Measurements from ENCODE around the gene CPLANE2. TPM values are rescaled to one million over a fixed set of nuclear protein-coding genes. Genes with fewer than 3 reads are reported as not detected.
"Not testable (repeated sequence)": the region's sequence is repeated elsewhere in the genome, so short reads cannot be mapped to it uniquely, and the experiment has no call there.

The CPLANE2 gene
- total RNA-seq, 1 donor: 1.8 TPM

- Histone ChIP-seq H3K27me3 (ENCODE audit: insufficient read depth, low read length) (no peaks in the 10 kb centered on the region), H3K4me1 (ENCODE audit: insufficient read depth, low read length) (peaks cover 13% of the 10 kb centered on the region), H3K4me3 (ENCODE audit: low read length) (no peak overlapping the region), H3K9me3 (ENCODE audit: low read depth, low read length) (no peaks in the 10 kb centered on the region)
These were observed 34.4 kb downstream of the CPLANE2 start for GRCh38 chr1:16202281-16203210.

DNA sequence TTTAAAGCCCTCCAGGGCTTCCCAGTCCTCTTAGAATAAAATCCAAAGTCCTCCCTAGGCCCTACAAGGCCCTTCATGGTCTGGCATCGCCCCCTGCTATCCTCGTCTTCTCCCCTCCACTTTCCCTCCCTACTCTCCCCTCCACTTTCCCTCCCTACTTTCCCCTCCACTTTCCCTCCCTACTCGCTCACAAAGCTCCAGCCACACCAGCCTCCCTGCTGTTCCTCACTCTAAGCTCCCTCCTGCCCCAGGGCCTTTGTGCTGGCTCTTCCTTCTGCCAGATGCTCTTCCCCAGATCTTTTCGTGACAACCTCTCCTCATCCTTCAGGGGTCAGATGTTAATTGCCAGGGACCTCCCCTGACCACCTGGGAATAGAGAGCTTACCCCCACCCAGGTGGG lies 37.3 kb downstream of the CPLANE2 start:
- Histone ChIP-seq H3K9me3 (ENCODE audit: low read depth, low read length) (no peaks in the 10 kb centered on the region), H3K4me1 (ENCODE audit: insufficient read depth, low read length) (no peaks in the 10 kb centered on the region), H3K27me3 (ENCODE audit: insufficient read depth, low read length) (no peaks in the 10 kb centered on the region)

GRCh38 chr1:16199157-16199501 lies 37.9 kb downstream of the CPLANE2 start:
- H3K9me3 ChIP-seq (ENCODE audit: low read depth, low read length): no peaks in the 10 kb centered on the region
- no peaks in the 10 kb centered on the region for H3K27me3 ChIP-seq (ENCODE audit: insufficient read depth, low read length)
- H3K4me1 ChIP-seq (ENCODE audit: insufficient read depth, low read length): no peaks in the 10 kb centered on the region
- no peak overlapping the region for H3K4me3 ChIP-seq (ENCODE audit: low read length)

More for the DNA sequence above, 37.3 kb downstream of the CPLANE2 start:
- no peak overlapping the region for H3K4me3 ChIP-seq (ENCODE audit: low read length)

GRCh38 chr1:16198444-16199156 lies 38.4 kb downstream of the CPLANE2 start:
- H3K27me3 ChIP-seq (ENCODE audit: insufficient read depth, low read length): no peaks in the 10 kb centered on the region
- H3K4me1 ChIP-seq (ENCODE audit: insufficient read depth, low read length): no peaks in the 10 kb centered on the region
- no peaks in the 10 kb centered on the region for H3K9me3 ChIP-seq (ENCODE audit: low read depth, low read length)
- H3K4me3 ChIP-seq (ENCODE audit: low read length): no peak overlapping the region

- no peaks in the 10 kb centered on the region for H3K4me1 ChIP-seq (ENCODE audit: insufficient read depth, low read length)
- no peak overlapping the region for H3K4me3 ChIP-seq (ENCODE audit: low read length)
- no peaks in the 10 kb centered on the region for H3K9me3 ChIP-seq (ENCODE audit: low read depth, low read length)
- H3K27me3 ChIP-seq (ENCODE audit: insufficient read depth, low read length): no peaks in the 10 kb centered on the region
These were observed 40.1 kb downstream of the CPLANE2 start for GRCh38 chr1:16196874-16197273.

- not testable (repeated sequence) for H3K9me3 ChIP-seq (ENCODE audit: low read depth, low read length); H3K4me3 ChIP-seq (ENCODE audit: low read length); H3K27me3 ChIP-seq (ENCODE audit: insufficient read depth, low read length); H3K4me1 ChIP-seq (ENCODE audit: insufficient read depth, low read length)
These were observed 40.8 kb downstream of the CPLANE2 start for GRCh38 chr1:16196139-16196538.

DNA sequence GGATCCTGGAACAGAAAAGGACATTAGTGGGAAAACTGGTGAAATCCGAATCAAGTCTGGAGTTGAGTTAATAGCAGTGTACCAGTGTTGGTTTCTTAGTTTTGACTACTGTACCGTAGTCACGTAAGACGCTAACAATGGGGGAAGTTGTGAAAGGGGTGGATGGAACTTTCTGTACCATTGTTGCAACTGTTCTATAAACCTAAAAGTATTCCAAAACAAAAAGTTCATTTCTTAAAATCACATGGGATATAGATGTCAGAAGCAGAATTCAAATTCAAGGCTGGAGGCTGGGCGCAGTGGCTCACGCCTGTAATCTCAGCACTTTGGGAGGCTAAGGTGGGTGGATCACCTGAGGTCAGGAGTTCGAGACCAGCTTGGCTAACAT lies 41.5 kb downstream of the CPLANE2 start:
- no peaks in the 10 kb centered on the region for H3K27me3 ChIP-seq (ENCODE audit: insufficient read depth, low read length)
- H3K4me1 ChIP-seq (ENCODE audit: insufficient read depth, low read length): no peaks in the 10 kb centered on the region
- H3K9me3 ChIP-seq (ENCODE audit: low read depth, low read length): no peaks in the 10 kb centered on the region
- H3K4me3 ChIP-seq (ENCODE audit: low read length): no peak overlapping the region

DNA sequence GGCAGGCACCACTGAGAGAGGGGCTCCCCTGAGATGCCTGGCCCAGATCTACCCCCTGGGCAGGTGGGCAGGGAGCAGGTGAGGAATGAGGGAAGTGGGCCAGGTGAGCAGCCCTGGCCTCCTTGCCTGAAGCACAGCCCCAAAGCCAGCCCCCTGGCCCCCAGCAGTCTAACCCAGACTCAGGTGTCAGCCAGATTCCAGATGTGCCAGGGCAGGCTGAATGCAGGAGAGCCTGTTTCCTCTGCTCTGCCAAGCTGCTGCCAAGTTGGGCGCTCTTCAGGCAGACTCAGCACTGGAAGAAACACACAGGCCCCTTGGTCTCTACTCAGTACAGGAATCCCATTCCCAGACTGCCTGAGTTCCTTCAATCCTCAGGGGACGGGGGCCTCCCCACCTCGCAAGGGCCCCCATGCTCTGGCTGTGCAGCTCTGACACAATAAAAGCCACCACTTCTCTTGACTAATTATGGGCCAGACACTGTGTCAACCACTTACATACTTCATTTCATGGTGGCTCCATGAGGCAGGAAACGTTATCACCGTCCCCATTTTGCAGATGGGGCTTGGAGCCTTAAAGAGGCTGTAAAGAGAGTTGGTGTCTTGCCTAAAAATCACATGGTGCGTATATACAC lies 45.0 kb downstream of the CPLANE2 start:
- Histone ChIP-seq H3K4me3 (ENCODE audit: low read length) (no peak overlapping the region), H3K4me1 (ENCODE audit: insufficient read depth, low read length) (no peaks in the 10 kb centered on the region), H3K9me3 (ENCODE audit: low read depth, low read length) (no peaks in the 10 kb centered on the region)

GRCh38 chr1:16191309-16191708 lies 45.7 kb downstream of the CPLANE2 start:
- no peak overlapping the region for H3K4me3 ChIP-seq (ENCODE audit: low read length)
- H3K4me1 ChIP-seq (ENCODE audit: insufficient read depth, low read length): no peaks in the 10 kb centered on the region
- H3K27me3 ChIP-seq (ENCODE audit: insufficient read depth, low read length): no peaks in the 10 kb centered on the region
- H3K9me3 ChIP-seq (ENCODE audit: low read depth, low read length): no peaks in the 10 kb centered on the region

More for the DNA sequence above, 45.0 kb downstream of the CPLANE2 start:
- no peaks in the 10 kb centered on the region for H3K27me3 ChIP-seq (ENCODE audit: insufficient read depth, low read length)

GRCh38 chr1:16189921-16190621 lies 46.9 kb downstream of the CPLANE2 start:
- Histone ChIP-seq H3K4me3 (ENCODE audit: low read length) (no peak overlapping the region), H3K27me3 (ENCODE audit: insufficient read depth, low read length) (no peaks in the 10 kb centered on the region), H3K9me3 (ENCODE audit: low read depth, low read length) (no peaks in the 10 kb centered on the region), H3K4me1 (ENCODE audit: insufficient read depth, low read length) (no peaks in the 10 kb centered on the region)

DNA sequence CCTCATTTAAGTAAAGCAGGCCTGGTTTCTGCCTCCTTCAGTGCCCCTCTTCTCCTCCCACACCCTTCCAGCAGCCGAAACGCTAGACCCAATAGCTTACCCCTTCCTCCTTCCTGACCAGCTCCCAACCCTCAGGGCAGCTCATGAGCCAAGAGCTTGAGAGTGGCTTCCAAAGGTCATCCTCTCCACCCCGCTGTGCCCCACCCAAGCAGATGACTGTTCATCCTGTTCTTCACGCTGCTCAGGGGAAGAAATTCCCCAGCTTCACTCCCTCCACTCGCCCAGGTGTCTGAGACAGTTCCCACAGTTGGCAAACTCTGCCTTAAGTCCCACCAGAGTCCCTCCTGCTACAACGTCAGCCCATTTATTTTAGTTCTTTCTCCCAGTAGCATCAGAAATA lies 48.0 kb downstream of the CPLANE2 start:
- no peaks in the 10 kb centered on the region for H3K4me1 ChIP-seq (ENCODE audit: insufficient read depth, low read length)
- no peaks in the 10 kb centered on the region for H3K9me3 ChIP-seq (ENCODE audit: low read depth, low read length)
- H3K27me3 ChIP-seq (ENCODE audit: insufficient read depth, low read length): no peaks in the 10 kb centered on the region
- no peak overlapping the region for H3K4me3 ChIP-seq (ENCODE audit: low read length)

DNA sequence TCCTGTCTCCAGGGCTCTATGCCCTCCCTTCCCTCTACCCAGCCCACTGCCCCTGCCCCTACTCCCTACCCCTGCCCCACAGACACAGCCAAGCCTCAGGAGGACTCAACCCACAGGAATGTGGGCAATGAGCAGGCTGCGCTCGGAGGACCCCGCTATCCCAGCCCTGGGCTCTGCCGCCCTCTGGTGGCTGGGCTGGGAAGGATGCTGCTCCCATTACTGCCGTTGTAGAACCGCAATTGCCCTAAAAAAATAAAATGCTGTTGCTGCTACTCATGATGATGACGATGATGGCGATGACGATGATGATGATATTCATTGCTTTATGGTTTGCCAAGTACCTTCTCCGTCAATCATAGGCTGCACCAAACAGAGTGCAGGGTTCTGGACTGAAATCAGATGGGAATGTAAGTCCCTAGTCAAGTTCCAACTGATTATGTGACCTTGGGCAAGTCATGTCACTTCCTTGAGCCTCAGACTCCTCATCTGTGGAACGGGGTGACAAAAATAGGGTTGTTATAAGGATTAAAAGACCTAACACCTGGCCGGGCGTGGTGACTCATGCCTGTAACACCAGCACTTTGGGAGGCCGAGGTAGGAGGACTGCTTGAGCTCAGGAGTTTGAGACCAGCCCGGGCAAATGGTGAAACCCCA lies 49.1 kb downstream of the CPLANE2 start:
- Histone ChIP-seq H3K27me3 (ENCODE audit: insufficient read depth, low read length) (no peaks in the 10 kb centered on the region), H3K9me3 (ENCODE audit: low read depth, low read length) (no peaks in the 10 kb centered on the region), H3K4me3 (ENCODE audit: low read length) (no peak overlapping the region), H3K4me1 (ENCODE audit: insufficient read depth, low read length) (no peaks in the 10 kb centered on the region)

DNA sequence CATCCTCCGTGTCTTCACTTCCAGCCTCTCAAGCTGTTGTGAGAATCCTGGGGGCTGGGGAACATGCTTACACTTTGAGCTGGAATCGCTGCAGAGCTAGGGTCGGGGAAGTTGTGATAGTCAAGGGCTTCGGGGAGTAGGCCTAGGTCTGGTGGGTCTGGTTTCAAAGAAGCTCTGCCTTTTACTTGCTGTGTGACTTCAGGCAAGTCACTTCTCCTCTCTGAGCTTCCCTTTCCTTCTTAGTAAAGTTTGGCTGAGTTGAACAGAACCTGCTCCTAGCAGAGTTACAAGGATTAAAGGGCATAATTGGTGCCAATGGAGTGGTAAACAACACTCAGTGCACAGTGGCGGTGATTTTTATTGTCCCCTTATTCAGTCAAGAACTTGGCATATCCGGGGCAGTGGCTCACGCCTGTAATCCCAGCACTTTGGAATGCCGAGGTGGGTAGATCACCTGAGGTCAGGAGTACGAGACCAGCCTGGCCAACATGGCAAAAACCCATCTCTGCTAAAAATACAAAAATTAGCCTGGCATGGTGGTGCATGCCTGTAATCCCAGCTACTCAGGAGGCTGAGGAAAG lies 50.2 kb downstream of the CPLANE2 start:
- Histone ChIP-seq H3K4me3 (ENCODE audit: low read length) (no peak overlapping the region), H3K27me3 (ENCODE audit: insufficient read depth, low read length) (no peaks in the 10 kb centered on the region), H3K9me3 (ENCODE audit: low read depth, low read length) (no peaks in the 10 kb centered on the region), H3K4me1 (ENCODE audit: insufficient read depth, low read length) (no peaks in the 10 kb centered on the region)

DNA sequence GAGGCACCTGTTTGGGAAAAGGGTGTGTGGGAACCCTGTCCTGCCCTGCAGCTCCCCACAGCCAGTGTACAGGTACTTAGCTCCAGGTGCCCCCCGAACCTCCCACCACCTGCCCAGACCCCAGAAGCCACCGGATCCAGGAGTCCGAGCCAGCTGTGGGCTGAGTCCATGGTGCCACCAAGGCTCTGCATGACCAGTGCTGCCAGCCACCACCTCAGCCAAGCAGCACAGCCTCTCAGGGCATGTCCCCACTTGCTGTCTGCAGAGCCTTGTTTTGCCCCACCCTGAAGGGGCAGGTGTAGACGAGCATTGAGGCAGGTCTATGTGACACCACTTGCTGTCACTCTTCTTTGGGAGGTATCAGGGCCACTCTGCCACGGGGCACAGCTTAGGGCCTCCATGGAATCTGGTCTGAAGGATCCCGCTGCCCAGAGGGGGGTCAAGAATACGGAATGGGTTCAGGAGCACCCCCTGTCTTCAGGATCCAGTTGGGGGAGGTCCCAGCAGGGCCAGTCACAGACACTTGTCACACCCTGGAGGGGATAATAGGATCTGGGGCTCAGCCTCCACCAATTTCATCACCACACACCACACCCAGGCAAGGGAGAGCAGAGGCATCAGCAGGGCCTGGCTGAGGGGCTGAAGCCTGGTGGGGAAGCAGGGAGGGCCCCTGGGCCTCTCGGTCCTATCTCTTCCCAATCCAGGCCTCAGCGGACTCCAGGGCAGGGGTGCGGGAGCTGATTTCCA lies 52.3 kb downstream of the CPLANE2 start:
- Histone ChIP-seq H3K4me1 (ENCODE audit: insufficient read depth, low read length) (no peaks in the 10 kb centered on the region), H3K9me3 (ENCODE audit: low read depth, low read length) (no peaks in the 10 kb centered on the region)

More for the DNA sequence above, 52.3 kb downstream of the CPLANE2 start:
- no peak overlapping the region for H3K4me3 ChIP-seq (ENCODE audit: low read length)
- H3K27me3 ChIP-seq (ENCODE audit: insufficient read depth, low read length): no peaks in the 10 kb centered on the region
